SK-N-SH (cell line): ENCODE measurements around the gene RNF133. TPM values are rescaled to one million over a fixed set of nuclear protein-coding genes. Genes with fewer than 3 reads are reported as not detected.

Source experiments
- CTCF ChIA-PET: fragments of 300-600, 350-600 bp; formaldehyde crosslinking; extraction: SDS; loops from one replicate; lab custom pipeline; 2021; lab: Yijun Ruan, JAX
- POLR2A ChIA-PET: fragments of 350-600 bp; sonication (Branson Sonifier 250); formaldehyde crosslinking; extraction: SDS; loops from one replicate; lab custom pipeline; 2020; ENCODE audit warnings: antibody characterized with exemption, inconsistent platforms; lab: Yijun Ruan, JAX
- DNase-seq: peaks from one replicate; pipeline ENCODE4 v3.0.0; 2012
- H2AFZ ChIP-seq: fragments of 200-600 bp; sonication (generic); 2 replicates; pipeline ENCODE4 v1.8.1; 2016; ENCODE audit warnings: antibody characterized with exemption, mild to moderate bottlenecking, low read depth
- H3F3A ChIP-seq: fragments of 200-600 bp; sonication (generic); replicated peaks from 2 replicates; pipeline ENCODE3; 2016; ENCODE audit warnings: antibody characterized with exemption, mild to moderate bottlenecking; ENCODE audit not compliant: insufficient read depth
- H3K27ac ChIP-seq, 2 experiments: fragments of 200-500 bp in 1 of 2; fragments of 200-600 bp in 1 of 2; sonication (Bioruptor generic) in 1 of 2; sonication (generic), shearing (Covaris generic) in 1 of 2; 2 replicates each; pipeline versions ENCODE4 v1.5.1 to v1.6.1; 2014 to 2016; ENCODE audit warnings: low read depth in 2 of 2, inconsistent platforms in 1 of 2, low read length in 1 of 2, mild to moderate bottlenecking in 1 of 2, mixed read lengths in 1 of 2
- H3K27me3 ChIP-seq: fragments of 200-600 bp; sonication (generic), shearing (Covaris generic); 2 replicates; pipeline ENCODE4 v1.6.1; 2016; ENCODE audit warnings: mixed run types; ENCODE audit not compliant: insufficient read depth
- H3K36me3 ChIP-seq, 2 experiments: fragments of 200-500 bp in 1 of 2; fragments of 200-600 bp in 1 of 2; sonication (Bioruptor generic) in 1 of 2; sonication (generic) in 1 of 2; replicated peaks in 1 of 2; 2 replicates each; pipeline versions ENCODE3 to v1.5.1; 2014 to 2016; ENCODE audit warnings: low read length in 1 of 2, mild to moderate bottlenecking in 1 of 2; ENCODE audit not compliant: insufficient read depth in 2 of 2, control insufficient read depth in 1 of 2
- H3K4me1 ChIP-seq, 2 experiments: fragments of 200-500 bp in 1 of 2; fragments of 200-600 bp in 1 of 2; sonication (Bioruptor generic) in 1 of 2; sonication (generic), shearing (Covaris generic) in 1 of 2; 2 replicates each; pipeline versions ENCODE4 v1.5.1 to v1.6.1; 2014 to 2016; ENCODE audit warnings: low read depth in 1 of 2, low read length in 1 of 2, mixed run types in 1 of 2; ENCODE audit not compliant: insufficient read depth in 2 of 2, control insufficient read depth in 1 of 2
- H3K4me2 ChIP-seq: fragments of 200-600 bp; sonication (generic), shearing (Covaris generic); 2 replicates; pipeline ENCODE4 v1.6.1; 2017; ENCODE audit warnings: mixed run types
- H3K4me3 ChIP-seq, 2 experiments: fragments of 200-500 bp in 1 of 2; fragments of 200-600 bp in 1 of 2; sonication (Bioruptor generic) in 1 of 2; sonication (generic), shearing (Covaris generic) in 1 of 2; 2 replicates each; pipeline versions ENCODE4 v1.5.1 to v1.8.1; 2014 to 2016; ENCODE audit warnings: low read depth in 2 of 2, inconsistent platforms in 1 of 2, low read length in 1 of 2, mild to moderate bottlenecking in 1 of 2, mixed read lengths in 1 of 2, moderate library complexity in 1 of 2
- H3K79me2 ChIP-seq: fragments of 200-600 bp; sonication (generic); 2 replicates; pipeline ENCODE4 v1.8.1; 2017; ENCODE audit warnings: mild to moderate bottlenecking; ENCODE audit not compliant: insufficient read depth
- H3K9ac ChIP-seq: fragments of 200-600 bp; sonication (generic); 2 replicates; pipeline ENCODE4 v1.6.1; 2017; ENCODE audit warnings: mixed run types
- H3K9me2 ChIP-seq: fragments of 200-600 bp; sonication (generic); 2 replicates; pipeline ENCODE4 v1.6.1; 2017; ENCODE audit warnings: mixed run types
- H3K9me3 ChIP-seq: fragments of 200-600 bp; sonication (generic); 2 replicates; pipeline ENCODE4 v1.6.1; 2017; ENCODE audit warnings: mixed run types, mild to moderate bottlenecking, moderate library complexity
- H4K20me1 ChIP-seq: fragments of 200-600 bp; sonication (generic); 2 replicates; pipeline ENCODE4 v1.6.1; 2017; ENCODE audit warnings: mild to moderate bottlenecking, mixed run types; ENCODE audit not compliant: insufficient read depth
- CHD2 ChIP-seq: fragments of 150-350 bp; IDR thresholded peaks from 2 replicates; pipeline ENCODE4 v1.6.1; 2018; ENCODE audit warnings: low read length; ENCODE audit not compliant: partially characterized antibody
- EP300 ChIP-seq, 2 experiments: IDR thresholded peaks; 2 replicates each; pipeline versions ENCODE4 v1.4.0 to v1.6.1; 2012; ENCODE audit warnings: borderline replicate concordance in 1 of 2, low read depth in 1 of 2, low read length in 1 of 2
- FOSL2 ChIP-seq: IDR thresholded peaks from 2 replicates; pipeline ENCODE4 v1.4.0; 2012; ENCODE audit warnings: low read depth, mild to moderate bottlenecking, moderate library complexity, borderline replicate concordance
- GATA2 ChIP-seq: sonication (generic); formaldehyde crosslinking; IDR thresholded peaks from 2 replicates; pipeline ENCODE4 v1.5.0; 2020; ENCODE audit warnings: mild to moderate bottlenecking, missing genetic modification reagents
- IRF3 ChIP-seq: fragments of 150-350 bp; IDR thresholded peaks from 2 replicates; pipeline ENCODE4 v1.6.1; 2016; ENCODE audit warnings: mild to moderate bottlenecking, low read depth, low read length
- JUND ChIP-seq: IDR thresholded peaks from 2 replicates; pipeline ENCODE4 v1.4.0; 2012
- MXI1 ChIP-seq: IDR thresholded peaks from 2 replicates; pipeline ENCODE4 v1.6.1; 2012; ENCODE audit warnings: mild to moderate bottlenecking, low read depth, low read length, improper control_type of control experiment
- NRF1 ChIP-seq: IDR thresholded peaks from 2 replicates; pipeline ENCODE4 v1.6.1; 2012; ENCODE audit warnings: low read depth, mild to moderate bottlenecking, low read length
- REST ChIP-seq: IDR thresholded peaks from 2 replicates; pipeline ENCODE4 v1.6.1; 2012; ENCODE audit warnings: mild to moderate bottlenecking, low read depth, low read length, moderate library complexity
- RXRA ChIP-seq: IDR thresholded peaks from 2 replicates; pipeline ENCODE4 v1.4.0; 2012; ENCODE audit warnings: low read depth, mild to moderate bottlenecking, borderline replicate concordance
- SIN3A ChIP-seq: IDR thresholded peaks from 2 replicates; pipeline ENCODE4 v1.6.1; 2012; ENCODE audit warnings: low read depth, mild to moderate bottlenecking, low read length, moderate library complexity, borderline replicate concordance
- SMC3 ChIP-seq: IDR thresholded peaks from 2 replicates; pipeline ENCODE4 v1.6.1; 2012; ENCODE audit warnings: low read depth, low read length, improper control_type of control experiment
- TAF1 ChIP-seq: IDR thresholded peaks from 2 replicates; pipeline ENCODE4 v1.6.1; 2012; ENCODE audit warnings: low read depth, mild to moderate bottlenecking, low read length, moderate library complexity, borderline replicate concordance
- USF1 ChIP-seq: IDR thresholded peaks from 2 replicates; pipeline ENCODE4 v1.4.0; 2012; ENCODE audit warnings: low read depth, borderline replicate concordance
- USF2 ChIP-seq: fragments of 150-350 bp; IDR thresholded peaks from 2 replicates; pipeline ENCODE4 v1.6.1; 2017; ENCODE audit warnings: antibody characterized with exemption, low read length, low read depth, borderline replicate concordance
- YY1 ChIP-seq: IDR thresholded peaks from 2 replicates; pipeline ENCODE4 v1.4.0; 2012; ENCODE audit warnings: low read depth, mild to moderate bottlenecking
- WGBS: methylation state at CpG from one replicate; pipeline ENCODE4 v1.1.6; 2017; ENCODE audit warnings: low lambda C conversion rate; 5-methylcytosine and 5-hydroxymethylcytosine counted together
- polyA plus RNA-seq, 3 experiments: library from polyadenylated mRNA; depleted of rRNA; stranded (reverse); fragments of >200 nt; gene quantifications; 2 replicates each; pipeline ENCODE4 v1.2.3, GENCODE V29; 2012

RNF133 gene
- polyA plus RNA-seq, 1 of the 3 experiments (the other 2 are of a cell fraction), result 0.03 TPM

GRCh38 chr7:122719010-122719578 is 20.2 kb upstream of the RNF133 start (continued):
- TF ChIP-seq REST (no peak), IRF3 (no peak), MXI1 (no peak), NRF1 (no peak), SMC3 (no peak), YY1 (no peak), CHD2 (no peak), JUND (no peak), EP300 (IDR thresholded peaks at IDR 0.05; ENCODE audit: borderline replicate concordance in 1 of 2, low read depth in 1 of 2, low read length in 1 of 2) (no peak), RXRA (no peak), TAF1 (no peak), SIN3A (no peak)

- DNase-seq, result no peak
- Histone ChIP-seq H3K27me3 (peaks cover 5% of the 10 kb centered on the region; the same call in 1 of the 2 replicates), H3K4me1 (no peaks in the 10 kb centered on the region), H2AFZ (no peak overlapping the region), H4K20me1 (no peaks in the 10 kb centered on the region), H3K9me3 (no peaks in the 10 kb centered on the region), H3K4me3 (no peak overlapping the region), H3K9me2 (no peaks in the 10 kb centered on the region), H3K9ac (no peak overlapping the region), H3K79me2 (no peaks in the 10 kb centered on the region), H3K4me2 (no peak overlapping the region), H3K27ac (no peak overlapping the region), H3K36me3 (no peaks in the 10 kb centered on the region)
- WGBS, result 10% methylated on average over 6 of the region's 6 CpGs
- CTCF ChIA-PET, result no interaction called here
- TF ChIP-seq GATA2 (no peak), MXI1 (no peak), USF1 (no peak), USF2 (no peak), FOSL2 (no peak)
- TF ChIP-seq, all 33 proteins: peak for 0
- POLR2A ChIA-PET, result no interaction called here
- no peaks in the 10 kb centered on the region for H3F3A ChIP-seq
These were observed 18.6 kb upstream of the RNF133 start for GRCh38 chr7:122717356-122718089.
